ENCODE results near the gene GET3.
A peak's percentile ranks its signal among the peaks of the same experiment; 100 is the strongest.
"Not testable (repeated sequence)": the region's sequence is repeated elsewhere in the genome, so short reads cannot be mapped to it uniquely, and the experiment has no call there.

GET3 gene

DNA sequence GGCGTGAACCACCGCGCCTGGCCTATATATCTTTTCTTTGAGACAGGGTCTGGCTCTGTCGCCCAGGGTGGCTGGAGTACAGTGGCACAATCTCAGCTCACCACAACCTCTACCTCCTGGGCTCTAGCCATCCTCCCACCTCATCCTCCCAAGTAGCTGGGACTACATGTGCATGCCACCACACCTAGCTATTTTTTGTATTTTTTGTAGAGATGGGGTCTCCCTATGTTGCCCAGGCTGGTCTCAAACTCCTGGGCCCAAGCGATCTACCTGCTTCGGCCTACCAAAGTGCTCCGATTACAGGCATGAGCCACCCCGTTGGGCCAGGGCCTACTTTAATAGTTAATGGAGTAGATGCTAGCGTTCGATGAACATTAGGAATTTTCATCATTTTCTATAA lies 17.0 kb upstream of the GET3 start:
- no peak for DNase-seq

- DNase-seq, result peak in 1 of 2 experiments; percentile 43
Observed at GRCh38 chr19:12720851-12721655, 16.2 kb upstream of the GET3 start.

- peak; percentile 61 to 71 for DNase-seq
Observed at GRCh38 chr19:12721656-12722565, 15.4 kb upstream of the GET3 start.

DNA sequence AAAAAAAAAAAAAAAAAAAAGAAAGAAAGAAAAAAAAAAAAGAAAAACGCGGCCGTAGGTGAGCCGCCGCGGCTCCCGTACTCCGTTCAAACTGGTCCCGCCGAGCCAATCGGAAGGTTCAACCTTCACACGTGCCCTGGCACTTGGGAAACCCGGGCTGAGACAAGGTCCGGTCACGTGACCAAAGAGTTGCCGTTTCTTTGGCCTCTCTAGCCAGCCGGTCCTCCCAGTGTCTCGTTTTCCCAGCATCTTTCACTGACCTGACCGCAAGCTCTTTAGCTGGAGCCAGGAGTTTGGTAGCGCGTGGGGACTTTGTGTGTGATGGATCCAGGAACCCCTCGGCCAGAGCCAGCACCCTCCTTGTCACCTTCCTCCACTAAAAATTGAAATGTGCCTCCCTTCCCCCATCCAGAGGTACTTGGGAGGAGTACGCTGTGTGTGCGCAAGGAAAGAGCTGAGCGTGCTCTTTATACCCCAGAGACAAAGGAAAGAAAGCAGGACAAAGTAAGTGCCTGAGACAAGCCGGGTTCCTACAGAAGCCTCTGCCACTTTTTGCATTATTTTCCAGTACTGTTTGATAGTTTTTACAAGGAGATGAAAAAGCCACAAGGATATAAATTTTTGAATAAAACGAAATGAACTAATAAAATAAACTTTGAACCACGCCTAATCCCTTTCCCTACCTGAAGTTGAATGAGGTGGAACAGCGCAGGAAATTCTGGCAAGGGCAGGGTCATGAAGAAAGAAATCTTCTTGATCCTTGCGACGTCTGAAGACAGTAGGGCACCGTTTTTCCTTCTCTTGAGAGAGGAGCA lies 14.5 kb upstream of the GET3 start:
- peak; percentile 93 to 94 for DNase-seq

DNA sequence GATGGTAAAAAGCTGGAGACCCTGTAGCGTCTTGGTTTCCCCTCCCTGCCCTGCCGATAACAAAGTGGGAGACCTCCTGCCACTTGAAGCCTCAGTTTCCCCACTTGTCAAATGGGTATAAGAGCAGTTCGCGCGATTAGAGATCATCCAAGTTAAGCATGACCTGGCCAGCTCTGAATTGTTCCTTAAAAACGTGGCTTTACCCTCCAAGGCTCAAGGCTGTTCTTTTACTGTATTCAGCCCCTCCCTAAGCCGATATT lies 14.0 kb upstream of the GET3 start:
- peak in 1 of 2 experiments; percentile 56 for DNase-seq

- DNase-seq, result peak; percentile 84
Observed at GRCh38 chr19:12723641-12724426, 13.5 kb upstream of the GET3 start, which contains the start of gene TNPO2. TSS of gene TNPO2 (minus strand) at chr19:12723932. CDS start at chr19:12720977, 2,955 bp downstream.

DNA sequence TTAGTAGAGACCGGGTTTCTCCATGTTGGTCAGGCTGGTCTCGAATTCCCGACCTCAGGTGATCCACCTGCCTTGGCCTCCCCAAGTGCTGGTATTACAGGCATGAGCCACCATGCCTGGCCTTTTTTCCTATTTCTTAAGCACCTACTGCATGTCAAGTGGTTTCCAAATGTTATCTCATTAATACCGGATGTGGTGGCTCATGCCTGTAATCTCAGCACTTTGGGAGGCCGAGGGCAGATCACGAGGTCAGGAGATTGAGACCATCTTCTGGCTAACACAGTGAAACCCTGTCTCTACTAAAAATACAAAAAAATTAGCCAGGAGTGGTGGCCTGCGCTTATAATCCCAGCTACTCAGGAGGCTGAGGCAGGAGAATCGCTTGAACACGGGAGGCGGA lies 11.7 kb upstream of the GET3 start:
- DNase-seq, result not testable (repeated sequence)

DNA sequence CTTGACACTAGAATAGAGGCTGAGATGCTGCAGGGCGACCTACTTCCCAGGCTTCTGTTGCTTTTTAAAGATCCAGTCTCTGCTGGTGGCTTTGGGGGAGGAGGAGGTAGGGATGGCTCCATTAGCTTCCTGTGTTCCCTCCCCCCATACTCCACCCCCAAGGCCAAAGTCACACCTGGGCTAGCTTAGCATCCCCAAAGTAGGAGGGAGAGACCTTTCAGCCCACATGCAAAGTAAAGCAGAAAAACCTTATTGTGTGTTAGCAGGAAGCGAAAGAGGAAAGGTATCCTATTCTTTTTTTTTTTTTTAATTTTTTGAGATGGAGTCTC lies 10.3 kb upstream of the GET3 start:
- DNase-seq, result no peak

GRCh38 chr19:12727745-12728433 lies 9.4 kb upstream of the GET3 start:
- DNase-seq, result no peak

DNA sequence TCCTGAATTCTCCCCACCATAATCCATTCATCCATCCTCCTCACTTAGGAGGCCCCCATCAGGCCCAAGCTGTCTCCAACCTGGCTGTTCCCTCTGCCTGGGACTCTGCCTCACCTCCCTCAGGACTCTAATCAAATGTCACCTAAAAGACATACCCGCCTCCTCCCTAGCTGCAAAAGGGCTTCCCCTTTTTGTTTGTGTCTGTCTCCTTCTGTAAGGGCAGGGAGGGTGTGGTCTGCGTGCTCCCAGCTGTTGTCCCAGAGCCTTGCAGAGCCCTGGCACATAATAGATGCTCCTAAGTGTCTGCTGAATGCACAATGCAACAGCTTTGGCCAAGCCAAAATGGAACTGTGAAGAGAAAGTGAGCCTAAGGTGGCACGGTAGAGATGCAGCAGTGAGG lies 7.2 kb upstream of the GET3 start:
- DNase-seq, result no peak

GRCh38 chr19:12731337-12731736 lies 6.0 kb upstream of the GET3 start:
- no peak for DNase-seq

GRCh38 chr19:12733369-12734214 lies 3.7 kb upstream of the GET3 start:
- peak; percentile 71 to 75 for DNase-seq

GRCh38 chr19:12737835-12738351 lies 596 bp downstream of the GET3 start:
- DNase-seq, result no peak

DNA sequence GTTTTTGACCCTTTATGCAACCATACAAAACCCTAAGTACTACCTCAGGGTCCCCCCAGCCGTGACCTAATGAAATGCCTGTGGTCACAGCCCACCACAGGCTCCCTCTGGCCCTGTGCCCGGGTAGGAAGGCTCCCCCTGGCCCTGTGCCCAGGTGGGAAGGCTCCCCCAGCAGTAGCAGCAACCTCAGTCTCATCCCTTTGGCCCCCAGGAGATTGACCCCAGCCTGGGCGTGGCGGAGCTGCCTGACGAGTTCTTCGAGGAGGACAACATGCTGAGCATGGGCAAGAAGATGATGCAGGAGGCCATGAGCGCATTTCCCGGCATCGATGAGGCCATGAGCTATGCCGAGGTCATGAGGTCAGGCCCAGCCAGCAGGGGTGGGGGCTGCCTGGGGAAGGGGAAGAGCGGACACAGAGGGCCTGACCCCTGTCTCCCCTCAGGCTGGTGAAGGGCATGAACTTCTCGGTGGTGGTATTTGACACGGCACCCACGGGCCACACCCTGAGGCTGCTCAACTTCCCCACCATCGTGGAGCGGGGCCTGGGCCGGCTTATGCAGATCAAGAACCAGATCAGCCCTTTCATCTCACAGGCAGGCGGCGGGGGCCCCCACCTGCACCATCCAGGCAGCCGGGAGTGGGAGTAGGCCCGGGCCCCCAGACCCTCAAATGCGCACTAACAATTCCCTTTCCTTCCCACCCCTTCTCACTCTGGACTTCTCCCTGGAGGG lies 8.0 kb downstream of the GET3 start:
- DNase-seq, result no peak

- no peak for DNase-seq
Observed at GRCh38 chr19:12748489-12748888, 11.2 kb downstream of the GET3 start.

DNA sequence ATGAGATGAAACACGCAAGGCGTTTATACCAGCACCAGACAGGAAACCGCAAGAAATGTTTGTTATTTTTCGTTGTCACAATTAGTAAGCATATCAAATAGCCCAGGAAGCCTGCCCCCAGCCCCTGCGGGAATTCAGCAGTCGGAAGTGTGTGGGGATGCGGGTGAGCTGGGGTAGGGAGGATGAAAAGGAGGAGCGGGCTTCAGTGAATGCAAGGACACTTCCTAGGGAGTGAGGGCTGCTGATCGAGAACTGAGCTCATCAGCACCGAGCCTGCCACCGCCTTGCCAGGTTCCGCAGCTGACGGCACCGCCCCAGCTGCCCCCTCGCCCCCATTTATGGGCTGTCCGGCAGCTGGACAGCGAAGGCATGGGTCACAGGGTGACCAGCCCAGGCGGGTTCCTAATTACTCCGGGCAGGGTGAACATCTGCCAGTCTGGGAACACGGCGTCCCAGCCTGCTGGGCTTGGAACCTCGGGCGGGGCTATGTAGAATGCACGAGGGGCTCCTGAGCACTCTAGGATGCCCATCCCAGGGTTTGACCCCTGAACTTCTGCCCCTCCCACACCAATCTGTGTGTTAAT lies 12.7 kb downstream of the GET3 start:
- no peak for DNase-seq

DNA sequence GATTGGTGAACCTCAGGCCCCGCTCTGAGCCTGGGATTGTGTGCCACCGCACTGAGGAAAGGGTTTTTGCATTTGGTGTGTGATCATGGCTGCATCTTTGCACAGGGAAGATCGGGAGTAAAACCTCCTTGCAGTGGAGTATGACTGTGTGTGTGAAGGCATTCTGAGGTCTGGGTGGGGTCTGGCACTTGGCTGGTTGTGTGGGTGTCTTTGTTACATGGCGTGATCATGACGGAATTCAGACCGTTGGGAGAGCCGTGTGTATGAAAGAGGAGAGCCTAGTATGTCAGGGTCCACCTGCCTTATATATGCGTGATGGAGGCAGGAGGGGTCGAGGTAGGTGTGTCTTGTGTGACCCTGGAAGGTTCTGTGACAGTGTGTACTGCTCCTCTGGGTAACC lies 13.6 kb downstream of the GET3 start:
- no peak for DNase-seq

DNA sequence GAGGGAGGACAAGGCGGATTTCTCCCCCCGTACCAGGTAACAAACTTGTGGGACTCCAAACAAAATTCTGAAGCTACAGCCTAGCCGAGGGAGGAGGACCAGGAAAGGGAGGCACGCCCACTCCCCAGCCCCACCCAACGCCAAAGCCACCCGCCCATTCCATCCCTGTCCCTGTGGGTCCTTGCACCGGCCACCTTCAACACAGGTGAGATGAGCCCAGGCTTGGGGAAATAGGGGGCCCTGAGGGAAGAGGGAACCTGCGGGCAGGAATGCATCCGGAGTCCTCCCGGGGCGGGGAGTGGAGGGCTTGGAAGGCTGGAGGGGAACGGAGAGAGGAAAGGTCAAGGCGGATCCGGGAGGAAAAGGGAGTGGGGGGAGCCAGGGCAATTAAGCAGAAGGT lies 14.3 kb downstream of the GET3 start, which contains the start of gene BEST2:
Gene BEST2 (plus strand): TSS at position 157 of the 400 bp plus-strand sequence. CDS start 802 bp downstream, outside the sequence.
- no peak for DNase-seq

GRCh38 chr19:12752056-12752781 lies 14.9 kb downstream of the GET3 start:
- no peak for DNase-seq
